ENCODE results near the gene ACP6. TPM values are rescaled to one million over a fixed set of nuclear protein-coding genes. Genes with fewer than 3 reads are reported as not detected.

The ACP6 gene
- total RNA-seq, 2 experiments from 2014 or later = 10.5 to 10.8 TPM

Other genes with a start within 250 kb of the ACP6 start
- gene BCL9, start 129.0 kb downstream of the ACP6 start, total RNA-seq = 10 to 100 TPM; 21.1 to 22.8 TPM
- gene GJA5, start 90.1 kb upstream of the ACP6 start, total RNA-seq = not detected
- not detected for gene GJA8, start 232.3 kb upstream of the ACP6 start, total RNA-seq

All from activated CD4-positive, alpha-beta T cell treated with anti-CD3 and anti-CD28 coated beads, Interleukin-2, amount 10 ng/mL, durations not matched to agents 7 days and 5 days (primary cell).